H1 (cell line): ENCODE data around the gene MAPK8IP3. TPM values are rescaled to one million over a fixed set of nuclear protein-coding genes. Genes with fewer than 3 reads are reported as not detected.

Experiments used
- CEBPB ChIP-seq: IDR thresholded peaks from 2 replicates; pipeline ENCODE4 v1.6.1; 2012; ENCODE audit warnings: low read depth, low read length
- CHD2 ChIP-seq: IDR thresholded peaks from 2 replicates; pipeline ENCODE4 v1.6.1; 2012; ENCODE audit warnings: low read length, improper control_type of control experiment
- EGR1 ChIP-seq: IDR thresholded peaks from 2 replicates; pipeline ENCODE4 v1.6.1; 2011; ENCODE audit warnings: low read depth, low read length, borderline replicate concordance
- GABPA ChIP-seq: IDR thresholded peaks from 2 replicates; pipeline ENCODE4 v1.6.1; 2011; ENCODE audit warnings: mild to moderate bottlenecking, low read length, moderate library complexity, borderline replicate concordance; ENCODE audit not compliant: insufficient read depth
- KDM5A ChIP-seq: fragments of 200-600 bp; IDR thresholded peaks from 2 replicates; pipeline ENCODE4 v1.7.1; 2012; ENCODE audit warnings: mild to moderate bottlenecking, low read length, inconsistent platforms, mixed read lengths
- POLR2A ChIP-seq, 2 experiments: IDR thresholded peaks; 1 replicate in 1 of 2; 2 replicates in 1 of 2; pipeline ENCODE4 v1.6.1; 2011; ENCODE audit warnings: low read depth in 2 of 2, low read length in 2 of 2, mild to moderate bottlenecking in 2 of 2; ENCODE audit errors: control extremely low read depth in 1 of 2
- SIX5 ChIP-seq: IDR thresholded peaks from 2 replicates; pipeline ENCODE4 v1.6.1; 2011; ENCODE audit warnings: mild to moderate bottlenecking, low read depth, low read length
- YY1 ChIP-seq: IDR thresholded peaks from 2 replicates; pipeline ENCODE4 v1.6.1; 2011; ENCODE audit warnings: low read depth, mild to moderate bottlenecking, low read length
- polyA plus RNA-seq, 7 experiments: library from polyadenylated mRNA; depleted of rRNA in 3 of 7; stranded (reverse) in 5 of 7; unstranded in 2 of 7; fragments of >200 nt in 5 of 7; fragments of 200-250 nt in 2 of 7; gene quantifications; 1 replicate in 5 of 7; 2 replicates in 1 of 7; 4 replicates in 1 of 7; pipeline versions ENCODE4 v1.2.1 to v1.2.3, GENCODE V29; 2011 to 2013; ENCODE audit warnings: missing spikeins in 2 of 7, mixed read lengths in 2 of 7
- total RNA-seq: library from RNA; stranded (reverse); fragmentation: NEBNext Ultra II Directional; extraction: Animal tissue kit (Norgen Biotek cat#: 25700); gene quantifications from 2 replicates; pipeline ENCODE4 v1.2.1, GENCODE V29; 2021
- TF ChIP-seq, protein P1 (sequence below): fragments of 300-600 bp; sonication (generic); IDR thresholded peaks from 2 replicates; pipeline ENCODE4 v1.7.1; 2012; ENCODE audit warnings: low read length, moderate library complexity, mild to moderate bottlenecking, inconsistent platforms; ENCODE audit not compliant: insufficient replicate concordance
- TF ChIP-seq, protein P2 (sequence below): IDR thresholded peaks from 2 replicates; pipeline ENCODE4 v1.6.1; 2012; ENCODE audit warnings: inconsistent platforms

The MAPK8IP3 gene
- total and polyA plus RNA-seq, 2 of the 8 experiments (the other 6 are each of a cell fraction or from before 2014, with no cell fraction given), result 16.9 to 43.4 TPM

DNA sequence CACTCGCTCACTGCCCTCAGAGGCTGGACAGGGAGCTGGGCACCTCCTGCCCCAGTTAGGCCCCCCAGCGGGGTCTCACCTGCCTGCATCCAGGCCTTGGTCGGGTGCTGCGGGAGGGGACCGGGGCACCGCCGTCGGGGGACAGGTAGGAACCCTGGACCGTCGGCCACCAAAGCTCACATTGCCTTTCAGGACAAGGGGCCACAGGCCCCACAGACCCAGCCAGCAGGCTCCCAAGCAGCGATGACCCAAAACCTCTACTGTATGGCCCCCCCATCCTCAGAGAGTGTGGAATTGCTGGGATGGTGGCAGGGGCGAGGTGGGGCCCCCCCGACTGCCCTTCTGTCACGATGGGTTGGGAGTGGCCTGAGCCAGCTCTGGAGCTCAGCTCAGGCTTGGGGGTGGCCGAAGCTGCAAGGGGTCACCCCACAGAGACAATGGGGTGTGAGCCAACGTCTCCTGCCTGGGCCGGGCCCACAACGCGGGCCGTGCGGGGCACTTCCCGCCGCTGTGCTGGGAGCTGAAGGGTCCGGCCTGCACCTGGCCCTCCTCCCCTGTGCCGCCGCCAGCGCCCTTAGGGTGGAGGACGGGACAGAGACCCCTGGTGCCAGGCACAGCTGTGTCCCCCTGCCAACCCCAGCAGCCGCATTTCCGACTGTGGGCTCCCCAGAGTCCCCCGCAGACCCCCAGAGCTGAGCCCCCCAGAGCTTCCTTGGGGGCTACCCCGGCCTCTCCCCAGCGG, 87.0 kb downstream of the MAPK8IP3 start (continued):
- TF ChIP-seq, protein P1, sequence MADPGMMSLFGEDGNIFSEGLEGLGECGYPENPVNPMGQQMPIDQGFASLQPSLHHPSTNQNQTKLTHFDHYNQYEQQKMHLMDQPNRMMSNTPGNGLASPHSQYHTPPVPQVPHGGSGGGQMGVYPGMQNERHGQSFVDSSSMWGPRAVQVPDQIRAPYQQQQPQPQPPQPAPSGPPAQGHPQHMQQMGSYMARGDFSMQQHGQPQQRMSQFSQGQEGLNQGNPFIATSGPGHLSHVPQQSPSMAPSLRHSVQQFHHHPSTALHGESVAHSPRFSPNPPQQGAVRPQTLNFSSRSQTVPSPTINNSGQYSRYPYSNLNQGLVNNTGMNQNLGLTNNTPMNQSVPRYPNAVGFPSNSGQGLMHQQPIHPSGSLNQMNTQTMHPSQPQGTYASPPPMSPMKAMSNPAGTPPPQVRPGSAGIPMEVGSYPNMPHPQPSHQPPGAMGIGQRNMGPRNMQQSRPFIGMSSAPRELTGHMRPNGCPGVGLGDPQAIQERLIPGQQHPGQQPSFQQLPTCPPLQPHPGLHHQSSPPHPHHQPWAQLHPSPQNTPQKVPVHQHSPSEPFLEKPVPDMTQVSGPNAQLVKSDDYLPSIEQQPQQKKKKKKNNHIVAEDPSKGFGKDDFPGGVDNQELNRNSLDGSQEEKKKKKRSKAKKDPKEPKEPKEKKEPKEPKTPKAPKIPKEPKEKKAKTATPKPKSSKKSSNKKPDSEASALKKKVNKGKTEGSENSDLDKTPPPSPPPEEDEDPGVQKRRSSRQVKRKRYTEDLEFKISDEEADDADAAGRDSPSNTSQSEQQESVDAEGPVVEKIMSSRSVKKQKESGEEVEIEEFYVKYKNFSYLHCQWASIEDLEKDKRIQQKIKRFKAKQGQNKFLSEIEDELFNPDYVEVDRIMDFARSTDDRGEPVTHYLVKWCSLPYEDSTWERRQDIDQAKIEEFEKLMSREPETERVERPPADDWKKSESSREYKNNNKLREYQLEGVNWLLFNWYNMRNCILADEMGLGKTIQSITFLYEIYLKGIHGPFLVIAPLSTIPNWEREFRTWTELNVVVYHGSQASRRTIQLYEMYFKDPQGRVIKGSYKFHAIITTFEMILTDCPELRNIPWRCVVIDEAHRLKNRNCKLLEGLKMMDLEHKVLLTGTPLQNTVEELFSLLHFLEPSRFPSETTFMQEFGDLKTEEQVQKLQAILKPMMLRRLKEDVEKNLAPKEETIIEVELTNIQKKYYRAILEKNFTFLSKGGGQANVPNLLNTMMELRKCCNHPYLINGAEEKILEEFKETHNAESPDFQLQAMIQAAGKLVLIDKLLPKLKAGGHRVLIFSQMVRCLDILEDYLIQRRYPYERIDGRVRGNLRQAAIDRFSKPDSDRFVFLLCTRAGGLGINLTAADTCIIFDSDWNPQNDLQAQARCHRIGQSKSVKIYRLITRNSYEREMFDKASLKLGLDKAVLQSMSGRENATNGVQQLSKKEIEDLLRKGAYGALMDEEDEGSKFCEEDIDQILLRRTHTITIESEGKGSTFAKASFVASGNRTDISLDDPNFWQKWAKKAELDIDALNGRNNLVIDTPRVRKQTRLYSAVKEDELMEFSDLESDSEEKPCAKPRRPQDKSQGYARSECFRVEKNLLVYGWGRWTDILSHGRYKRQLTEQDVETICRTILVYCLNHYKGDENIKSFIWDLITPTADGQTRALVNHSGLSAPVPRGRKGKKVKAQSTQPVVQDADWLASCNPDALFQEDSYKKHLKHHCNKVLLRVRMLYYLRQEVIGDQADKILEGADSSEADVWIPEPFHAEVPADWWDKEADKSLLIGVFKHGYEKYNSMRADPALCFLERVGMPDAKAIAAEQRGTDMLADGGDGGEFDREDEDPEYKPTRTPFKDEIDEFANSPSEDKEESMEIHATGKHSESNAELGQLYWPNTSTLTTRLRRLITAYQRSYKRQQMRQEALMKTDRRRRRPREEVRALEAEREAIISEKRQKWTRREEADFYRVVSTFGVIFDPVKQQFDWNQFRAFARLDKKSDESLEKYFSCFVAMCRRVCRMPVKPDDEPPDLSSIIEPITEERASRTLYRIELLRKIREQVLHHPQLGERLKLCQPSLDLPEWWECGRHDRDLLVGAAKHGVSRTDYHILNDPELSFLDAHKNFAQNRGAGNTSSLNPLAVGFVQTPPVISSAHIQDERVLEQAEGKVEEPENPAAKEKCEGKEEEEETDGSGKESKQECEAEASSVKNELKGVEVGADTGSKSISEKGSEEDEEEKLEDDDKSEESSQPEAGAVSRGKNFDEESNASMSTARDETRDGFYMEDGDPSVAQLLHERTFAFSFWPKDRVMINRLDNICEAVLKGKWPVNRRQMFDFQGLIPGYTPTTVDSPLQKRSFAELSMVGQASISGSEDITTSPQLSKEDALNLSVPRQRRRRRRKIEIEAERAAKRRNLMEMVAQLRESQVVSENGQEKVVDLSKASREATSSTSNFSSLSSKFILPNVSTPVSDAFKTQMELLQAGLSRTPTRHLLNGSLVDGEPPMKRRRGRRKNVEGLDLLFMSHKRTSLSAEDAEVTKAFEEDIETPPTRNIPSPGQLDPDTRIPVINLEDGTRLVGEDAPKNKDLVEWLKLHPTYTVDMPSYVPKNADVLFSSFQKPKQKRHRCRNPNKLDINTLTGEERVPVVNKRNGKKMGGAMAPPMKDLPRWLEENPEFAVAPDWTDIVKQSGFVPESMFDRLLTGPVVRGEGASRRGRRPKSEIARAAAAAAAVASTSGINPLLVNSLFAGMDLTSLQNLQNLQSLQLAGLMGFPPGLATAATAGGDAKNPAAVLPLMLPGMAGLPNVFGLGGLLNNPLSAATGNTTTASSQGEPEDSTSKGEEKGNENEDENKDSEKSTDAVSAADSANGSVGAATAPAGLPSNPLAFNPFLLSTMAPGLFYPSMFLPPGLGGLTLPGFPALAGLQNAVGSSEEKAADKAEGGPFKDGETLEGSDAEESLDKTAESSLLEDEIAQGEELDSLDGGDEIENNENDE, result no peak
- no peak for TF ChIP-seq YY1
- no peak for TF ChIP-seq GABPA
- TF ChIP-seq KDM5A, result no peak
- TF ChIP-seq, protein P2, sequence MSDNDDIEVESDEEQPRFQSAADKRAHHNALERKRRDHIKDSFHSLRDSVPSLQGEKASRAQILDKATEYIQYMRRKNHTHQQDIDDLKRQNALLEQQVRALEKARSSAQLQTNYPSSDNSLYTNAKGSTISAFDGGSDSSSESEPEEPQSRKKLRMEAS, result no peak
- no peak for TF ChIP-seq CEBPB
- TF ChIP-seq EGR1, result no peak
- no peak for TF ChIP-seq SIX5
- TF ChIP-seq POLR2A (IDR thresholded peaks at IDR 0.05; ENCODE audit: control extremely low read depth in 1 of 2, low read depth in 2 of 2, low read length in 2 of 2), result no peak
- TF ChIP-seq CHD2, result no peak
